GM18507 (cell line): ENCODE results near the gene SCD.
"Not testable (repeated sequence)": the region's sequence is repeated elsewhere in the genome, so short reads cannot be mapped to it uniquely, and the experiment has no call there.

Experiments
- DNase-seq: peaks from one replicate; pipeline ENCODE4 v3.0.0; 2011; ENCODE audit warnings: low read depth; ENCODE audit not compliant: insufficient read length; ENCODE audit errors: extremely low spot score
- FAIRE-seq: peaks from 2 replicates; lab custom pipeline; 2011; peaks lifted over from hg19 to GRCh38; lab: Jason Lieb, UNC

The SCD gene

DNA sequence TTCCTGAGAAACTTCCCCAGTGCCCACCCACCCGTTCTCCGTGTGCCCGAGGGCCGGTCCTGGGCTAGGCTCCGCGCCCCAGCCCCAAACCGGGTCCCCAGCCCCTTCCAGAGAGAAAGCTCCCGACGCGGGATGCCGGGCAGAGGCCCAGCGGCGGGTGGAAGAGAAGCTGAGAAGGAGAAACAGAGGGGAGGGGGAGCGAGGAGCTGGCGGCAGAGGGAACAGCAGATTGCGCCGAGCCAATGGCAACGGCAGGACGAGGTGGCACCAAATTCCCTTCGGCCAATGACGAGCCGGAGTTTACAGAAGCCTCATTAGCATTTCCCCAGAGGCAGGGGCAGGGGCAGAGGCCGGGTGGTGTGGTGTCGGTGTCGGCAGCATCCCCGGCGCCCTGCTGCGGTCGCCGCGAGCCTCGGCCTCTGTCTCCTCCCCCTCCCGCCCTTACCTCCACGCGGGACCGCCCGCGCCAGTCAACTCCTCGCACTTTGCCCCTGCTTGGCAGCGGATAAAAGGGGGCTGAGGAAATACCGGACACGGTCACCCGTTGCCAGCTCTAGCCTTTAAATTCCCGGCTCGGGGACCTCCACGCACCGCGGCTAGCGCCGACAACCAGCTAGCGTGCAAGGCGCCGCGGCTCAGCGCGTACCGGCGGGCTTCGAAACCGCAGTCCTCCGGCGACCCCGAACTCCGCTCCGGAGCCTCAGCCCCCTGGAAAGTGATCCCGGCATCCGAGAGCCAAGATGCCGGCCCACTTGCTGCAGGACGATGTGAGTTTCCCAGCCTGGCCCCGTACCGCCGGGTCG, at the start of gene SCD:
TSS of gene SCD (plus strand) at position 469 of the 803 bp plus-strand sequence. CDS start at position 741, 272 bp downstream.
- DNase-seq: peak; percentile 91
- peak; percentile 91 for FAIRE-seq

- FAIRE-seq: no peak
- no peak for DNase-seq
These were observed 49.8 kb upstream of the SCD start for GRCh38 chr10:100297242-100297641.

- not testable (repeated sequence) for FAIRE-seq
These were observed 45.9 kb upstream of the SCD start for GRCh38 chr10:100301123-100301522.

DNA sequence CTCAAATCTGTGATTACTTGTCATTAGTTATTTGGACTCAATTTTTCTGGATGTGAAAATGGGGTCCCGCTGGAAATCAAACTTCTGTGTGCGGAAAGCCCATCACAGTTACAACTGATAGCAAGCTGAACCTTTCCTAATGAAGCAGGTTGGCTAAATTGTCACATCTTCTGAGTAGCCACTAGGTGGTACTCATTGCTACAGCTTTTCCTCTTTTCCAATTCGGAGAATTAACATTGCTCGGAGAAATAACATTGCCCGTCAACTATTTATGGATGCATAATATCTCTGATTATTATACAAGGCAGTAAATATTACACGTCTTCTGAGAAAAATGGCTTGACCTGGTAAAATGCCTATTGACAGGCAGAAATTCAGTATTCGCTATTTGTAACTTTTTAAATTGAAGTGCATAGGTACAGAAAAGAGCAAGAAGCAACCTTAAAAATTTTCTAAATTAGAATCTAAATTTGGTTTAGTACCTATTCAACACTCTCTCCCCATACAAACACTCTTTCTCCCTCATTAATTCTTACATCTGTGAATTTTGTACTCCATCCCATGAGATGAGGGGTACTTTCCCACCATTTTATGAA, 43.2 kb upstream of the SCD start:
- DNase-seq: no peak
- peak; percentile 72 for FAIRE-seq

More at GRCh38 chr10:100301123-100301522, 45.9 kb upstream of the SCD start:
- not testable (repeated sequence) for DNase-seq

GRCh38 chr10:100304414-100304813, 42.6 kb upstream of the SCD start:
- DNase-seq (no peak), FAIRE-seq (no peak)

GRCh38 chr10:100306861-100307260, 40.2 kb upstream of the SCD start:
- DNase-seq: no peak

DNA sequence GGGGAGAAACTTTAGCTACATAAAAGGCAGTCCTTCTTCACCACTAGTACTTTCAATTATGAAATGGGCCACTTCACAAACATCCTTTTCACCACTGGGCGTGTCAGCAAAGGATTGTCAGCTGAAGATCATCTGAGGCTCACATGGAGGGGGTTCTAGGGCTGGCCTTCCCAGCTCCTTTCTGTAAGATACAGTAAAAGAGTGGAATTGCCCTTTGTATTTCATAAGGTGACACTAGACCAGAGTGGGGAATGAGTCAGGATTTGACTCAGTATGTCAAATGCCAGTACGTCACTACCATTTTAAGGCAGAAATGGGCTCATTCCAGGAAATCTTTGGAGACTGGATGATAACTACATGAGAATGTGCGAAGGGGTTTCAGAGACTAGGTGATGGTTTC, 39.3 kb upstream of the SCD start:
- FAIRE-seq (no peak), DNase-seq (no peak)

More at GRCh38 chr10:100306861-100307260, 40.2 kb upstream of the SCD start:
- FAIRE-seq: no peak

DNA sequence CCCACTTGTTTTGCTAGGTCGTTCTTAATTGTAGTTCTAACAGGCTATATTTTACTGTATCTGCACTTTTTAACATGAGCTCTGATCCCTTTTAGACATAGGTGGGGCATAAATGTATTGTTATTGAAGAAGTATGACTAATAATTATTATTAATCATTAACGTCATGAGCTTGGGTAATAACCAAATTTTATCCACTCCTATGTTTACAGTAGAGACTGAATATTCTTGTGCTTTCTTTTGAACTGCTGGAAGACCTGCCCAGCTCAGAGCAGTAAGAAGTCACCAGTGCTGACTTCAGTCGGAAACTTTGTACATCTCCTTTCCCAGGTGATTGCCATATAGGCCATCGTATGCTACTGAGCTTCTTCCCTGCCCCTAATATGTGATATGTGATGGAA, 35.7 kb upstream of the SCD start:
- DNase-seq: no peak
- no peak for FAIRE-seq

- DNase-seq: no peak
- no peak for FAIRE-seq
These were observed 31.4 kb upstream of the SCD start for GRCh38 chr10:100315615-100316014.

DNA sequence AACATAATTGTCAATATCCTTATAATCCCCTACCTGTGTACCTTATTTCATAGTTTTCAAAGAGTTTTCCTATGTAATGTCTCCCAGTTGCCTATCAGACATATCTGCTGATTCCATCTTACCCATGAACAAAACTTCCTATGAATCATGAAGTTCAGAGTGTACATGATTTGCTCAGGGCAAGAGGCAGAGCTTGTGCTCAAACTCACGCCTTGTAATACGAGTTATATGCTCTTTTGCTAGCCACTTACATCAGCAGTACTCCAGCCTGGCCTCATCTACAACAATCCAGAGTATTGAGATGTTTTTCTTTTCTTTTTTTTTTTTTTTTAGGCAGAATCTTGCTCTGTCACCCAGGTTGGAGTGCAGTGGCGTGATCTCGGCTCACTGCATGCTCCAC, 28.8 kb upstream of the SCD start:
- DNase-seq: no peak
- no peak for FAIRE-seq

DNA sequence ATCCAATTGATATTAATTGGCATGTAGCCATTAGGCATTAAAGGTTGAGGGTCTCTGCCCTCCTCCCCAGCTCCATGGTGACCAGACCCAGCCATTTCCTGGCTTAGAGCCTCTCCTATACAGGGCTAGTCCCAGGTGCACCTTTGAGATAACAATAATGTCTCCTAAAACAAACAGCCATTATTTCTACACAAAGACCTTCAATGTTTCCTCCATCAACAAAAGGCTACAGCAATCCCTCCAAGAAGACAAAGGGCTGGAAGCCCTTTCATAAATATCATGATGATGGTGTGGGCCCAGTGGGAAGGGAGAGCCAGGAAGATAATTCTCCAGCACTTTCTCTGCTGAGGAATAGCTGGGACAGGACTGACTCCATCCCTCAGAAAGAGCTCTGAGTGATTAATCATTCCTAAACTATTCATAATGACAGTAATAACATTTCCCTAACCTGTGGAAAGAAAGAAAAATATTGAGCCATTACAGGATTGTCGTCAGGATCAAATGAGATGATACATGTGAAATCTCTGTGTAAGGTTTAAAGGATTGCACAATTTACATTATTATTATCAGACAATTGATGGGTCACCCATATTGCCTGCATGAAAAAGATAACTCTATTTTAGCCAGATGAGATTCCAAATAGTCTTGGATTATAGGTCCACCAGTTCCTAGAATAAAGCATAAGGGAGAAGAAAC, 27.2 kb upstream of the SCD start:
- DNase-seq (no peak), FAIRE-seq (no peak)

GRCh38 chr10:100325158-100325557, 21.9 kb upstream of the SCD start:
- FAIRE-seq: no peak
- no peak for DNase-seq

DNA sequence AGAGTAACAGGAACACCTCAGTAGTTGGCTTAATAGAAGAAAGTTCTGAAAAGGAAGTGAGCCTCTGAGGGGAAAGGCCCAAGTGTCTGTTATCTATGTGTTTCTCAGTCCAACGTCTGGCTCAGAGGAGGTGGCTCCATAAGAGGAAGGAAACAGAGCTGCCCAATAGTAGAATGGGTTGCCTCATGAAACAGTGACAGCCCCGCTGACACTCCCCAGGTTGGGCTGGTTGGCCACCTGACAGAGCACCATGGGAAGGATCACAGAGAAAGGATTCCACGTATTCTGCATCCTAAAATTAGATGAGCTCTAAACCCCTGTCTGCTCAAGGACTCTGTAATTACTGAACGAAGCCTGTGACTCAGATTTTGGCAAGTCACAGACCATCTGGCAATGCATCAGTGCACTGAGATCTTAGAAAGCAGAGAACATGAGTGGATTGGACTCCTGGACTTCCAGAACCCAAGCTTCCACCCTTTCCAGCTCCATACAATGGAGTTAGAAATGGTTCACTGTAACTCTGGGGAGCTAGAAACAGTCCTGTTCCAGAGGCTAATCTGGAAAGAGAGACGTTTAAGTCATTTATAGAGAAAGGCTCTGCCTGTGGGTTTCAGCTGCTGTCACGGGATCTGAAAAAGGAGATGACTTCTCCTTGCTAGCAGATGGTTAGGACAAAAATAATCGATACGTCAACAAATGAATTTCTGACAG, 19.9 kb upstream of the SCD start:
- peak; percentile 99 for FAIRE-seq

GRCh38 chr10:100327718-100328009, 19.4 kb upstream of the SCD start:
- no peak for FAIRE-seq
- no peak for DNase-seq

More for the DNA sequence above, 19.9 kb upstream of the SCD start:
- no peak for DNase-seq

DNA sequence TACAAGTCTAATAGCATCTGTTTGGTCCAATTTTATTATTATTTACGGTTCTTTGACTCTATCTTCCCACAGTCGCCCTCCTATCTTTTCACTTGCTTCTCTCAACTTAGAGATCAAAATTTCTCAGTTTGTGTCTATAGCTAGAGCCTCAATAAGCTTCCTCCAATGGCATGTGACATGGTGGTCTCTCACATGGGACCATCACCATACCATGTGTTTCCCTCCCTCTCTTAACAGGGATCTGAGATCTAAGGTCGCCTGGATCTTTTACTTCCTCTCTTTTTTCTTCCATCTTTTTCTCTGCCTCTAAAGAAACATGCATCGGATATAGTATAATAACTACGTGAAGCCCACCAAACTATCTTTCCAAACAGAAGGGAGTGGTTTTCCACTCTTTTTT, 18.8 kb upstream of the SCD start:
- no peak for FAIRE-seq
- no peak for DNase-seq

- FAIRE-seq: no peak
- no peak for DNase-seq
These were observed 17.0 kb upstream of the SCD start, which contains the start of gene PKD2L1 for GRCh38 chr10:100330079-100330478. Gene PKD2L1, minus strand, starts transcription at chr10:100330228. Its CDS starts 125 bp downstream, at chr10:100330103.

DNA sequence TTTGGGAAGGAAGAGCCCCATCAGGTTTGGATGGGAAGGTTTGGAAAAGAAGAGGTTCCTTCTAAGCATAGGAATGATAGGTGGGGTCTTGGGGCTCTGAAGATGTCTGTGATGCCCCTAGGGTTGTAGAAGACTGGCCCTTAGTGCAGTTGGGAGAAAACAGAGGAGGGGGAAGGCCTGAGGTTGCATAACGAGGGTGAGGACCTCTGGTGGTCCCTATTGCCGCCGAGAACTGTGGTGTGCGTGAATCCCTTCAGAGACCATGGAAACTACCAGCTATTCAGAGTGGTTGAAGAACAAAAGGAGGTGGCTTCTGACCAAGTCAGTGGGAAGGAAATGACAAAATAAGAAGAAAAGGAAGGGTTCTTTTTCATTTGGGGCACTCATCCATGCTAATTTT, 13.9 kb upstream of the SCD start:
- DNase-seq (no peak), FAIRE-seq (no peak)

DNA sequence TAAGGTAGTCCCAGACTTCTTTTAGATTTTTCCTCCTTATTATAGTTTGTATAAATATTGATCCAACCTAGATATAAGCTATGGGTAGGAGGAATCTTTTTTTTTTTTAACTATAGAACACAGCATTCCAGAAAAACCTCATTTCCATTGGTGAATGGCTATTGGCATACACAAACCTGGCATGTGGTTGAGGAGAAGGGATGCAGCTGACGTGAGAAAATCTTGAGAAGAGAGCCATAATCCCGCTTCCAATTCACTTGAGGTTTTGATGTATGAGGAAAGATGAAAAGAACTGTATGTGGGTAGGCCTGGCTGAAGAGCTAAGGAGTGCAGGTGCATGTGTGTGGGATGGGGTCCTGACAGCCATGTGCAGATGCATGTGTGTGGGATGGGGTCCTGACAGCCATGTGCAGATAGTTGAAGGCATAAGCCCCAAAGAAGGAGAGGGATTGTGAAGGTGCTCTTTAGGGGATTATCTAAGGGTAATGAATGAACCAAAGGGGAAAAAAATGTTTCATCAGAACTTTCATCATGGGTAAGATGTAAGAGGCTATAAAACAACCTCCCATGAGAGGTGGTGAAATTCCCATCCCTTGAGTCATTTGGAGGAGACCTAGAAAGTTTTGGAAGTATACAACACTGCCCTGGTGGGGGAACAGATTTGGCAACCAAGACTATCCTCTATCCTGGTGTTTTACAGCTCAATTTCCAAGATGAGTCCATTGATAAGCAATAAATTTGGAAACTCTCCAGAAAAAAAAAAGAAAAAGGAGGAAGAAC, 13.2 kb upstream of the SCD start:
- DNase-seq (no peak), FAIRE-seq (no peak)

GRCh38 chr10:100334762-100335161, 12.3 kb upstream of the SCD start:
- DNase-seq (no peak), FAIRE-seq (no peak)
